Caco-2 (cell line): ENCODE results near the gene LTBP1. TPM values are rescaled to one million over a fixed set of nuclear protein-coding genes. Genes with fewer than 3 reads are reported as not detected.

ENCODE experiments used
- BruUV-seq: library from RNA; stranded (reverse); fragments of 400-500 nt; replicated peaks from 2 replicates; lab custom pipeline; 2021; lab: Mats Ljungman, UMichigan
- CTCF ChIA-PET: fragments of 300-600 bp; sonication (Branson Sonifier 250); formaldehyde crosslinking; loops from one replicate; lab custom pipeline; 2022; ENCODE audit warnings: antibody characterized with exemption; lab: Charles Lee
- POLR2A ChIA-PET: fragments of 300-600 bp; sonication (Branson Sonifier 250); formaldehyde crosslinking; loops from one replicate; lab custom pipeline; 2022; ENCODE audit warnings: antibody characterized with exemption; lab: Charles Lee
- DNase-seq, 2 experiments: peaks; one replicate each; pipeline versions ENCODE4 v3.0.0 to v3.0.0-alpha.2; 2020 to 2022
- H3K27me3 ChIP-seq: replicated peaks from 2 replicates; pipeline ENCODE4 v1.6.0; 2011; ENCODE audit warnings: low read length; ENCODE audit not compliant: control insufficient read depth, insufficient read depth
- H3K36me3 ChIP-seq: 2 replicates; pipeline ENCODE4 v1.5.1; 2011; ENCODE audit warnings: low read length; ENCODE audit not compliant: control insufficient read depth, insufficient read depth
- H3K4me1 ChIP-seq: fragments of 250-450 bp; sonication (Bioruptor Pico); 2 replicates; pipeline ENCODE4 v1.5.1; 2020; ENCODE audit warnings: mild to moderate bottlenecking
- H3K4me3 ChIP-seq: 2 replicates; pipeline ENCODE4 v1.5.1; 2011; ENCODE audit warnings: low read depth, mild to moderate bottlenecking, control low read depth, low read length
- H3K9me3 ChIP-seq: fragments of 250-450 bp; sonication (Bioruptor Pico); 2 replicates; pipeline ENCODE4 v1.5.1; 2020; ENCODE audit warnings: mild to moderate bottlenecking, moderate library complexity
- H3K27ac Mint-ChIP-seq: one replicate; pipeline ENCODE4 v1.8.0; 2022; ENCODE audit warnings: mixed read lengths; ENCODE audit not compliant: unreplicated experiment
- H3K27me3 Mint-ChIP-seq: one replicate; pipeline ENCODE4 v1.8.0; 2022; ENCODE audit warnings: mixed read lengths; ENCODE audit not compliant: insufficient read depth, unreplicated experiment
- H3K36me3 Mint-ChIP-seq: one replicate; pipeline ENCODE4 v1.8.0; 2022; ENCODE audit warnings: mild to moderate bottlenecking, mixed read lengths; ENCODE audit not compliant: insufficient read depth, unreplicated experiment
- H3K4me1 Mint-ChIP-seq: one replicate; pipeline ENCODE4 v1.8.0; 2022; ENCODE audit warnings: low read depth, mixed read lengths; ENCODE audit not compliant: unreplicated experiment
- H3K4me3 Mint-ChIP-seq: one replicate; pipeline ENCODE4 v1.8.0; 2022; ENCODE audit warnings: mild to moderate bottlenecking, moderate library complexity, mixed read lengths; ENCODE audit not compliant: unreplicated experiment
- H3K9me3 Mint-ChIP-seq: one replicate; pipeline ENCODE4 v1.8.0; 2022; ENCODE audit warnings: mixed read lengths; ENCODE audit not compliant: unreplicated experiment
- intact Hi-C: fragments of 100-400 bp; cut with micrococcal nuclease; formaldehyde crosslinking; loops from one replicate; pipeline ENCODE4 v1.10.0; 2022; ENCODE audit not compliant: unreplicated experiment
- total RNA-seq: library from RNA; stranded (reverse); gene quantifications from 2 replicates; pipeline ENCODE4 v1.2.3, GENCODE V29; 2022
- TF ChIP-seq, protein P1 (sequence below), 2 experiments: fragments of 200-600 bp in 1 of 2; IDR thresholded peaks; 1 replicate in 1 of 2; 2 replicates in 1 of 2; pipeline versions ENCODE4 v1.5.1 to v1.8.0; 2011 to 2022; ENCODE audit warnings: antibody characterized with exemption in 1 of 2, control low read depth in 1 of 2, inconsistent platforms in 1 of 2, low read depth in 1 of 2, low read length in 1 of 2, mild to moderate bottlenecking in 1 of 2, moderate library complexity in 1 of 2; ENCODE audit not compliant: insufficient read depth in 1 of 2, severe bottlenecking in 1 of 2, unreplicated experiment in 1 of 2

Gene LTBP1
- total RNA-seq, 1 experiment from 2014 or later: 64.2 TPM

GRCh38 chr2:33339269-33339668, 392.5 kb downstream of the LTBP1 start:
- Histone ChIP-seq H3K4me1 (no peaks in the 10 kb centered on the region), H3K36me3 (no peaks in the 10 kb centered on the region), H3K9me3 (no peaks in the 10 kb centered on the region), H3K4me3 (no peak overlapping the region), H3K27me3 (no peaks in the 10 kb centered on the region)
- no TSS peak for BruUV-seq
- no peak overlapping the region for H3K4me3 Mint-ChIP-seq
- TF ChIP-seq, protein P1, sequence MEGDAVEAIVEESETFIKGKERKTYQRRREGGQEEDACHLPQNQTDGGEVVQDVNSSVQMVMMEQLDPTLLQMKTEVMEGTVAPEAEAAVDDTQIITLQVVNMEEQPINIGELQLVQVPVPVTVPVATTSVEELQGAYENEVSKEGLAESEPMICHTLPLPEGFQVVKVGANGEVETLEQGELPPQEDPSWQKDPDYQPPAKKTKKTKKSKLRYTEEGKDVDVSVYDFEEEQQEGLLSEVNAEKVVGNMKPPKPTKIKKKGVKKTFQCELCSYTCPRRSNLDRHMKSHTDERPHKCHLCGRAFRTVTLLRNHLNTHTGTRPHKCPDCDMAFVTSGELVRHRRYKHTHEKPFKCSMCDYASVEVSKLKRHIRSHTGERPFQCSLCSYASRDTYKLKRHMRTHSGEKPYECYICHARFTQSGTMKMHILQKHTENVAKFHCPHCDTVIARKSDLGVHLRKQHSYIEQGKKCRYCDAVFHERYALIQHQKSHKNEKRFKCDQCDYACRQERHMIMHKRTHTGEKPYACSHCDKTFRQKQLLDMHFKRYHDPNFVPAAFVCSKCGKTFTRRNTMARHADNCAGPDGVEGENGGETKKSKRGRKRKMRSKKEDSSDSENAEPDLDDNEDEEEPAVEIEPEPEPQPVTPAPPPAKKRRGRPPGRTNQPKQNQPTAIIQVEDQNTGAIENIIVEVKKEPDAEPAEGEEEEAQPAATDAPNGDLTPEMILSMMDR (IDR thresholded peaks at IDR 0.05; ENCODE audit: insufficient read depth in 1 of 2, low read depth in 1 of 2, low read length in 1 of 2, severe bottlenecking in 1 of 2, unreplicated experiment in 1 of 2): no peak
- intact Hi-C loops: no loop called here
- no peaks in the 10 kb centered on the region for H3K4me1 Mint-ChIP-seq
- no peaks in the 10 kb centered on the region for H3K9me3 Mint-ChIP-seq
- peaks cover 4% of the 10 kb centered on the region for H3K36me3 Mint-ChIP-seq
- no peak for DNase-seq
- CTCF ChIA-PET: no interaction called here
- no peaks in the 10 kb centered on the region for H3K27me3 Mint-ChIP-seq
- H3K27ac Mint-ChIP-seq: no peak overlapping the region
- POLR2A ChIA-PET: no interaction called here

DNA sequence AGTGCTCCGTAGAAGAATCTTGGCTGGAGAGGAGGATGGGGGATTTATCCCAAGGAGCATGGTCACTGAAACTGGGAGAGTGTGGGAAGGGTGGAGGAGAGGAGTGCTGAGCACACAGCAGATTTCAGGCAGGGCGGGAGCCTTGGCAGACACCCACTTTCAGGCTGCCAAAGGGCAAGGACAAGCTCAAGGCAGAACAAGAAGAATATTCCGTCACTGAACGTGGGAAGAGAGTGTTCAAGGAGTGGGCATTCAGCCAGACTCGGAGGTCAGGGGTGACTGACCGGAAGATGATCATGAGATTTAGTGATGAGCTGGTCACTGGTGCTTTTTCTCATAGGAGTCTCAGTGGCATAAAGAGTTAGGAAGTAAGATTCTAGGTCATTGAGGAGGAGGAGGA, 393.5 kb downstream of the LTBP1 start:
- intact Hi-C loops: no loop called here
- Histone ChIP-seq H3K27me3 (no peaks in the 10 kb centered on the region), H3K36me3 (no peaks in the 10 kb centered on the region), H3K9me3 (no peaks in the 10 kb centered on the region), H3K4me3 (no peak overlapping the region), H3K4me1 (no peaks in the 10 kb centered on the region)
- ChIA-PET POLR2A (no interaction called here), CTCF (no interaction called here)
- Mint-ChIP-seq H3K36me3 (peaks cover 4% of the 10 kb centered on the region), H3K27me3 (no peaks in the 10 kb centered on the region), H3K9me3 (no peaks in the 10 kb centered on the region), H3K27ac (no peak overlapping the region), H3K4me1 (no peaks in the 10 kb centered on the region), H3K4me3 (no peak overlapping the region)
- no peak for DNase-seq
- TF ChIP-seq, protein P1 (IDR thresholded peaks at IDR 0.05; ENCODE audit: insufficient read depth in 1 of 2, low read depth in 1 of 2, low read length in 1 of 2, severe bottlenecking in 1 of 2, unreplicated experiment in 1 of 2): no peak
- no TSS peak for BruUV-seq

- no peak overlapping the region for H3K27ac Mint-ChIP-seq
- DNase-seq: no peak
- no peaks in the 10 kb centered on the region for H3K27me3 Mint-ChIP-seq
- CTCF ChIA-PET: no interaction called here
- intact Hi-C loops: no loop called here
- peaks cover 4% of the 10 kb centered on the region for H3K36me3 Mint-ChIP-seq
- POLR2A ChIA-PET: no interaction called here
- H3K9me3 ChIP-seq: no peaks in the 10 kb centered on the region
- BruUV-seq: no TSS peak
- no peaks in the 10 kb centered on the region for H3K4me1 Mint-ChIP-seq
- no peaks in the 10 kb centered on the region for H3K9me3 Mint-ChIP-seq
- no peak overlapping the region for H3K4me3 Mint-ChIP-seq
- no peaks in the 10 kb centered on the region for H3K27me3 ChIP-seq
- no peaks in the 10 kb centered on the region for H3K4me1 ChIP-seq
- TF ChIP-seq, protein P1 (IDR thresholded peaks at IDR 0.05; ENCODE audit: insufficient read depth in 1 of 2, low read depth in 1 of 2, low read length in 1 of 2, severe bottlenecking in 1 of 2, unreplicated experiment in 1 of 2): no peak
- no peak overlapping the region for H3K4me3 ChIP-seq
- no peaks in the 10 kb centered on the region for H3K36me3 ChIP-seq
Observed at GRCh38 chr2:33342171-33342570, 395.4 kb downstream of the LTBP1 start.
